Right lung (tissue), 5 donors: ENCODE data around the gene ARFGEF2. TPM values are rescaled to one million over a fixed set of nuclear protein-coding genes. Genes with fewer than 3 reads are reported as not detected.

ENCODE experiments used
- DNase-seq, 2 donors: peaks; one replicate each; pipeline ENCODE4 v3.0.0-alpha.2; 2013
- polyA plus RNA-seq, 5 donors: library from polyadenylated mRNA; unstranded; fragments of 120-200 nt; gene quantifications; one replicate each; pipeline versions ENCODE4 v1.2.1 to v1.2.3, GENCODE V29; 2013; ENCODE audit warnings: inconsistent platforms in 1 of 5, low replicate concordance in 1 of 5; ENCODE audit not compliant: insufficient read length in 5 of 5, insufficient read depth in 1 of 5

ARFGEF2 gene
- polyA plus RNA-seq, 5 donors: 15.1 to 24.3 (median 21.3) TPM

- DNase-seq: no peak
Observed at GRCh38 chr20:48898896-48899530, 22.5 kb upstream of the ARFGEF2 start.

- no peak for DNase-seq
Observed at GRCh38 chr20:48899881-48900280, 21.6 kb upstream of the ARFGEF2 start.

- no peak for DNase-seq
Observed at GRCh38 chr20:48901326-48901725, 20.2 kb upstream of the ARFGEF2 start.

- no peak for DNase-seq
Observed at GRCh38 chr20:48903705-48904104, 17.8 kb upstream of the ARFGEF2 start.

- peak in 1 of 2 donors; percentile 59 for DNase-seq
Observed at GRCh38 chr20:48904566-48905296, 16.8 kb upstream of the ARFGEF2 start.

GRCh38 chr20:48905297-48905647 is 16.2 kb upstream of the ARFGEF2 start:
- DNase-seq: no peak

- no peak for DNase-seq
Observed at GRCh38 chr20:48906221-48906877, 15.2 kb upstream of the ARFGEF2 start.

GRCh38 chr20:48908656-48909319 is 12.7 kb upstream of the ARFGEF2 start:
- no peak for DNase-seq

GRCh38 chr20:48909910-48910309 is 11.6 kb upstream of the ARFGEF2 start:
- DNase-seq: no peak

GRCh38 chr20:48910347-48910781 is 11.1 kb upstream of the ARFGEF2 start:
- no peak for DNase-seq

- no peak for DNase-seq
Observed at GRCh38 chr20:48912065-48912464, 9.4 kb upstream of the ARFGEF2 start.

- DNase-seq: no peak
Observed at GRCh38 chr20:48916699-48917098, 4.8 kb upstream of the ARFGEF2 start.

GRCh38 chr20:48919336-48919881 is 2.1 kb upstream of the ARFGEF2 start:
- DNase-seq: no peak

- no peak for DNase-seq
Observed at GRCh38 chr20:48919882-48920526, 1.5 kb upstream of the ARFGEF2 start.

GRCh38 chr20:48920527-48921167 is 864 bp upstream of the ARFGEF2 start:
- DNase-seq: no peak

- DNase-seq: no peak
Observed at GRCh38 chr20:48921883-48922820, 641 bp downstream of the ARFGEF2 start.

GRCh38 chr20:48923149-48923718 is 1.7 kb downstream of the ARFGEF2 start:
- DNase-seq: no peak

GRCh38 chr20:48924756-48925109 is 3.2 kb downstream of the ARFGEF2 start:
- DNase-seq: no peak

GRCh38 chr20:48926267-48926666 is 4.8 kb downstream of the ARFGEF2 start:
- no peak for DNase-seq

GRCh38 chr20:48926821-48927220 is 5.3 kb downstream of the ARFGEF2 start:
- no peak for DNase-seq
